Measurements from ENCODE around the gene KRTAP5-9. TPM values are rescaled to one million over a fixed set of nuclear protein-coding genes. Genes with fewer than 3 reads are reported as not detected.
"Not testable (repeated sequence)": the region's sequence is repeated elsewhere in the genome, so short reads cannot be mapped to it uniquely, and the experiment has no call there.

The KRTAP5-9 gene
- total and polyA plus RNA-seq, 2 donors (not counting 3 experiments of a cell fraction or from before 2014, with no cell fraction given), result 0.28 TPM; not detected in 1

GRCh38 chr11:71537537-71537936 lies 10.7 kb upstream of the KRTAP5-9 start:
- Histone ChIP-seq H4K20me1 (replicated peaks; ENCODE audit: control insufficient read depth, extremely low read depth, insufficient read depth, low read length) (no peaks in the 10 kb centered on the region), H3K9ac (replicated peaks; ENCODE audit: extremely low read depth, insufficient read depth, low read length) (no peak overlapping the region), H3K4me3 (replicated peaks in 1 of 3; ENCODE audit: insufficient read depth in 1 of 3, low read depth in 1 of 3, low read length in 3 of 3) (no peak overlapping the region), H3K27me3 (ENCODE audit: control insufficient read depth in 2 of 2, insufficient read depth in 2 of 2, low read length in 2 of 2) (no peaks in the 10 kb centered on the region), H3K27ac (ENCODE audit: insufficient read depth, low read depth, low read length) (no peak overlapping the region), H3K4me1 (ENCODE audit: control insufficient read depth, extremely low read depth, insufficient read depth, low read length) (no peaks in the 10 kb centered on the region), H3K79me2 (ENCODE audit: control insufficient read depth, insufficient read depth, low read length) (no peaks in the 10 kb centered on the region), H3K9me3 (replicated peaks; ENCODE audit: control insufficient read depth, insufficient read depth, low read length) (no peaks in the 10 kb centered on the region), H2AFZ (ENCODE audit: low read depth, low read length) (no peak overlapping the region), H3K36me3 (ENCODE audit: control insufficient read depth in 2 of 2, extremely low read depth in 1 of 2, insufficient read depth in 2 of 2, low read length in 2 of 2) (no peaks in the 10 kb centered on the region), H3K4me2 (ENCODE audit: insufficient read depth, low read length) (no peak overlapping the region), H3K9me1 (replicated peaks; ENCODE audit: control insufficient read depth, extremely low read depth, insufficient read depth, low read length) (no peaks in the 10 kb centered on the region)
- POLR2A ChIA-PET, result no interaction called here
- dilution Hi-C loops (cut with MboI; ENCODE audit: extremely low pct_ligation_motif_present, low sequenced_read_pairs), result no loop called here
- FAIRE-seq (no peak), DNase-seq (ENCODE audit: low read depth, low spot score) (no peak)
- no peak for TF ChIP-seq GATA2 (IDR thresholded peaks at IDR 0.05; ENCODE audit: insufficient read depth, insufficient read length, low read depth, low read length)
- no peak for TF ChIP-seq JUN (IDR thresholded peaks at IDR 0.05; ENCODE audit: borderline replicate concordance, insufficient read depth, insufficient read length, low read depth)
- no peak for TF ChIP-seq POLR2AphosphoS5 (IDR thresholded peaks at IDR 0.05; ENCODE audit: insufficient read depth, low read depth, low read length)
- no peak for TF ChIP-seq EZH2 (IDR thresholded peaks at IDR 0.05; ENCODE audit: borderline replicate concordance, low read depth, low read length, severe bottlenecking)
- no peak for TF ChIP-seq POLR2A (IDR thresholded peaks at IDR 0.05; ENCODE audit: low read depth, low read length)
- no peak for TF ChIP-seq MAX (IDR thresholded peaks at IDR 0.05; ENCODE audit: insufficient read depth, insufficient read length)
- TF ChIP-seq MYC (IDR thresholded peaks at IDR 0.05; ENCODE audit: low read depth, low read length), result no peak
- no peak for TF ChIP-seq CTCF (IDR thresholded peaks at IDR 0.05; ENCODE audit: extremely low read depth in 1 of 2, insufficient read depth in 1 of 2, low read depth in 1 of 2, low read length in 2 of 2)
- no peak for TF ChIP-seq FOS (IDR thresholded peaks at IDR 0.05; ENCODE audit: borderline replicate concordance, insufficient read depth, low read length)
- CTCF ChIA-PET, result no interaction called here
- no TSS peak for BruUV-seq (replicated peaks)
- intact Hi-C loops (cut with micrococcal nuclease), result no loop called here

GRCh38 chr11:71537977-71538665 lies 10.1 kb upstream of the KRTAP5-9 start, which contains the start of gene KRTAP5-8:
KRTAP5-8 (plus strand) TSS chr11:71538025; CDS start chr11:71538056, 31 bp downstream.
- H3K27ac ChIP-seq (ENCODE audit: insufficient read depth, low read depth, low read length); POLR2A ChIA-PET; dilution Hi-C loops (cut with MboI; ENCODE audit: extremely low pct_ligation_motif_present, low sequenced_read_pairs); H3K4me2 ChIP-seq (ENCODE audit: insufficient read depth, low read length); H3K27me3 ChIP-seq (ENCODE audit: control insufficient read depth in 2 of 2, insufficient read depth in 2 of 2, low read length in 2 of 2); H3K9me1 ChIP-seq (replicated peaks; ENCODE audit: control insufficient read depth, extremely low read depth, insufficient read depth, low read length); intact Hi-C loops (cut with micrococcal nuclease); H3K4me3 ChIP-seq (replicated peaks in 1 of 3; ENCODE audit: insufficient read depth in 1 of 3, low read depth in 1 of 3, low read length in 3 of 3); BruUV-seq (replicated peaks); H3K9me3 ChIP-seq (replicated peaks; ENCODE audit: control insufficient read depth, insufficient read depth, low read length); H3K79me2 ChIP-seq (ENCODE audit: control insufficient read depth, insufficient read depth, low read length); H2AFZ ChIP-seq (ENCODE audit: low read depth, low read length); DNase-seq (ENCODE audit: low read depth, low spot score); H4K20me1 ChIP-seq (replicated peaks; ENCODE audit: control insufficient read depth, extremely low read depth, insufficient read depth, low read length); CTCF ChIA-PET; H3K4me1 ChIP-seq (ENCODE audit: control insufficient read depth, extremely low read depth, insufficient read depth, low read length); FAIRE-seq; H3K9ac ChIP-seq (replicated peaks; ENCODE audit: extremely low read depth, insufficient read depth, low read length); H3K36me3 ChIP-seq (ENCODE audit: control insufficient read depth in 2 of 2, extremely low read depth in 1 of 2, insufficient read depth in 2 of 2, low read length in 2 of 2): not testable (repeated sequence)
